Measurements from ENCODE around the gene COX15. TPM values are rescaled to one million over a fixed set of nuclear protein-coding genes. Genes with fewer than 3 reads are reported as not detected.
A peak's percentile ranks its signal among the peaks of the same experiment; 100 is the strongest.

The COX15 gene
- total RNA-seq, 1 experiment from 2014 or later, result 35.3 TPM

GRCh38 chr10:99711129-99711719 lies 20.7 kb downstream of the COX15 start:
- Mint-ChIP-seq H3K27me3 (ENCODE audit: unreplicated experiment) (no peaks in the 10 kb centered on the region), H3K36me3 (ENCODE audit: insufficient read depth, unreplicated experiment) (peaks cover 17% of the 10 kb centered on the region), H3K27ac (ENCODE audit: unreplicated experiment) (no peak overlapping the region), H3K9me3 (ENCODE audit: low read depth, unreplicated experiment) (no peaks in the 10 kb centered on the region), H3K4me3 (ENCODE audit: low read depth, unreplicated experiment) (no peak overlapping the region), H3K4me1 (ENCODE audit: low read depth, unreplicated experiment) (no peaks in the 10 kb centered on the region)
- peak; percentile 14 for DNase-seq
- no TSS peak for BruUV-seq (replicated peaks)
- TF ChIP-seq CTCF (IDR thresholded peaks at IDR 0.05; ENCODE audit: unreplicated experiment), result no peak
- intact Hi-C loops (cut with micrococcal nuclease; ENCODE audit: unreplicated experiment), result loop anchor here (1.0 to 5.0 kb wide), 4 partner anchors 81 to 318 kb away; no protein-coding TSS in a partner anchor
- CTCF ChIA-PET, result interaction anchor here (1.2 kb wide), 1 partner anchor 21 kb away, joined by 3 read pairs; the partner anchor contains the start of genes COX15 and CUTC

GRCh38 chr10:99709480-99710229 lies 22.3 kb downstream of the COX15 start:
- DNase-seq, result no peak
- no peaks in the 10 kb centered on the region for H3K27me3 Mint-ChIP-seq (ENCODE audit: unreplicated experiment)
- CTCF ChIA-PET, result interaction anchor here (0.5 kb wide), 1 partner anchor 288 kb away, joined by 4 read pairs; no protein-coding TSS in a partner anchor
- TF ChIP-seq CTCF (IDR thresholded peaks at IDR 0.05; ENCODE audit: unreplicated experiment), result no peak
- H3K9me3 Mint-ChIP-seq (ENCODE audit: low read depth, unreplicated experiment), result no peaks in the 10 kb centered on the region
- H3K27ac Mint-ChIP-seq (ENCODE audit: unreplicated experiment), result no peak overlapping the region
- H3K4me1 Mint-ChIP-seq (ENCODE audit: low read depth, unreplicated experiment), result no peaks in the 10 kb centered on the region
- BruUV-seq (replicated peaks), result no TSS peak
- intact Hi-C loops (cut with micrococcal nuclease; ENCODE audit: unreplicated experiment), result loop anchor here (2.0 to 5.0 kb wide), 2 partner anchors 272 to 317 kb away; no protein-coding TSS in a partner anchor
- peaks cover 13% of the 10 kb centered on the region for H3K36me3 Mint-ChIP-seq (ENCODE audit: insufficient read depth, unreplicated experiment)
- H3K4me3 Mint-ChIP-seq (ENCODE audit: low read depth, unreplicated experiment), result no peak overlapping the region

- intact Hi-C loops (cut with micrococcal nuclease; ENCODE audit: unreplicated experiment), result no loop called here
- Mint-ChIP-seq H3K27ac (ENCODE audit: unreplicated experiment) (no peak overlapping the region), H3K4me1 (ENCODE audit: low read depth, unreplicated experiment) (no peaks in the 10 kb centered on the region), H3K9me3 (ENCODE audit: low read depth, unreplicated experiment) (no peaks in the 10 kb centered on the region), H3K36me3 (ENCODE audit: insufficient read depth, unreplicated experiment) (peaks cover 18% of the 10 kb centered on the region), H3K27me3 (ENCODE audit: unreplicated experiment) (no peaks in the 10 kb centered on the region), H3K4me3 (ENCODE audit: low read depth, unreplicated experiment) (no peak overlapping the region)
- TF ChIP-seq CTCF (IDR thresholded peaks at IDR 0.05; ENCODE audit: unreplicated experiment), result no peak
- CTCF ChIA-PET, result interaction anchor here (0.5 kb wide), 1 partner anchor 213 kb away, joined by 7 read pairs; no protein-coding TSS in a partner anchor
- no TSS peak for BruUV-seq (replicated peaks)
- no peak for DNase-seq
These were observed 23.4 kb downstream of the COX15 start for GRCh38 chr10:99708428-99709012.

GRCh38 chr10:99700649-99701048 lies 31.3 kb downstream of the COX15 start:
- H3K36me3 Mint-ChIP-seq (ENCODE audit: insufficient read depth, unreplicated experiment), result peaks cover 34% of the 10 kb centered on the region
- no peaks in the 10 kb centered on the region for H3K9me3 Mint-ChIP-seq (ENCODE audit: low read depth, unreplicated experiment)
- no peak for TF ChIP-seq CTCF (IDR thresholded peaks at IDR 0.05; ENCODE audit: unreplicated experiment)
- BruUV-seq (replicated peaks), result no TSS peak
- H3K27me3 Mint-ChIP-seq (ENCODE audit: unreplicated experiment), result no peaks in the 10 kb centered on the region
- no peaks in the 10 kb centered on the region for H3K4me1 Mint-ChIP-seq (ENCODE audit: low read depth, unreplicated experiment)
- CTCF ChIA-PET, result no interaction called here
- DNase-seq, result no peak
- H3K27ac Mint-ChIP-seq (ENCODE audit: unreplicated experiment), result no peak overlapping the region
- no peak overlapping the region for H3K4me3 Mint-ChIP-seq (ENCODE audit: low read depth, unreplicated experiment)
- intact Hi-C loops (cut with micrococcal nuclease; ENCODE audit: unreplicated experiment), result no loop called here
